Erythroblast (primary cell): ENCODE results near the gene CCNF.

ENCODE experiments used
- GATA1 ChIP-seq: IDR thresholded peaks from 2 replicates; pipeline ENCODE4 v1.6.1; 2011; ENCODE audit warnings: low read depth, mild to moderate bottlenecking, control low read depth, low read length, moderate library complexity
- POLR2A ChIP-seq: IDR thresholded peaks from 2 replicates; pipeline ENCODE4 v1.6.1; 2011; ENCODE audit warnings: mild to moderate bottlenecking, low read length

DNA sequence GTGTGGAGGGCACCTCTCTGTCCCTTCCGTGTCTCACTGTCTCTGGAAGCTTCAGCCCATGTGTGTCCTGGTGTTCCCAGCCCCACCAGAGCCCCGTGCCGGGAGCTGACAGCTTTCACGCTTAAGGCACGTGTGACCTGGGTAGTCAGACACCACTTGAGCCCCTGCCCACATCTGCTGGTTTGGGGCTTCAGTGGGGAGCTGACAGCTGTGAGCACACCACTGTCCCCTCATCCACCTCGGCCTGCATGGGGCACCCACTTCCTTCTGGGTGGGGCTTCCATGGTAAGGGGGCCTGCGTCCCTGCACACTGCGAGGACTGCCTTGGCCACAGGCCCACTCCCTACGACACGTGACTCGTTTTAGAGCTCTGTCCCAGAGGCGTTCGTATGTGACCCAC lies 28.0 kb downstream of the CCNF start:
- TF ChIP-seq POLR2A (no peak), GATA1 (no peak)
